Bronchial epithelial cell (primary cell): Measurements from ENCODE around the gene ABCC1. TPM values are rescaled to one million over a fixed set of nuclear protein-coding genes. Genes with fewer than 3 reads are reported as not detected.
"Not testable (repeated sequence)": the region's sequence is repeated elsewhere in the genome, so short reads cannot be mapped to it uniquely, and the experiment has no call there.

Experiments
- DNase-seq: peaks from one replicate; pipeline ENCODE4 v3.0.0-alpha.2; 2010; ENCODE audit warnings: low read depth
- FAIRE-seq: peaks from 2 replicates; lab custom pipeline; 2011; peaks lifted over from hg19 to GRCh38; lab: Jason Lieb, UNC
- H3K27me3 ChIP-seq: 2 replicates; pipeline ENCODE4 v1.5.1; 2011; ENCODE audit warnings: low read length; ENCODE audit not compliant: control insufficient read depth, insufficient read depth
- H3K36me3 ChIP-seq: 2 replicates; pipeline ENCODE4 v1.5.1; 2011; ENCODE audit warnings: low read length; ENCODE audit not compliant: control insufficient read depth, insufficient read depth
- H3K4me3 ChIP-seq: 2 replicates; pipeline ENCODE4 v1.5.1; 2011; ENCODE audit warnings: mild to moderate bottlenecking, low read depth, low read length, control low read depth
- CTCF ChIP-seq: IDR thresholded peaks from 2 replicates; pipeline ENCODE4 v1.5.1; 2011; ENCODE audit warnings: mild to moderate bottlenecking, moderate library complexity, low read length, control low read depth, inconsistent platforms; ENCODE audit not compliant: insufficient read depth, severe bottlenecking
- total RNA-seq: library from RNA; depleted of rRNA; stranded (reverse); fragments of >200 nt; gene quantifications from 2 replicates; pipeline ENCODE4 v1.2.1, GENCODE V29; 2014

Gene ABCC1
- total RNA-seq, 1 donor from 2014 or later: 31.3 TPM

DNA sequence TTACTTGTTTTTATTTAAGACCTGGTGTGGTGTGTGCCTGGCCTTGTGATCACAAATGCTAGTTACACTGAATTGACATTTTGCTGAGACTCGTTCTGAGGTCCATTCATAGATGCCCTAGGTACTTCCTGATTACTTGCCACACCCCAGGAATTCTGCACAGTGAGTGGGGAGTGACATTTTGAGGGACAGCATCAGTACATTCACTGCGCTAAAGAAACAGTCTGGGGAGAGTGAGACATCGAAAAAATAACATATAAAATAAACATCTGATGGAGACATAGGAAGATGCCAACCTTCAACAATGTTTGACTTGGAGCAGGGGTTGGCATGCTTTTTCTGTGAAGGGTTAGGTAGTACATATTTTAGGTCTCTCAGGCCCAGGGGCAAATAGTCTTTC, 30.4 kb downstream of the ABCC1 start:
- Histone ChIP-seq H3K4me3 (no peak overlapping the region), H3K36me3 (peaks cover 2% of the 10 kb centered on the region), H3K27me3 (no peaks in the 10 kb centered on the region)
- no peak for TF ChIP-seq CTCF
- no peak for FAIRE-seq
- no peak for DNase-seq

GRCh38 chr16:15980329-15980728, 30.9 kb downstream of the ABCC1 start:
- H3K27me3 ChIP-seq: no peaks in the 10 kb centered on the region
- peaks cover 2% of the 10 kb centered on the region for H3K36me3 ChIP-seq
- TF ChIP-seq CTCF: no peak
- FAIRE-seq (no peak), DNase-seq (no peak)
- H3K4me3 ChIP-seq: no peak overlapping the region

GRCh38 chr16:15981382-15981781, 32.0 kb downstream of the ABCC1 start:
- FAIRE-seq (no peak), DNase-seq (no peak)
- no peak for TF ChIP-seq CTCF
- H3K36me3 ChIP-seq: peaks cover 2% of the 10 kb centered on the region
- no peaks in the 10 kb centered on the region for H3K27me3 ChIP-seq
- H3K4me3 ChIP-seq: no peak overlapping the region

DNA sequence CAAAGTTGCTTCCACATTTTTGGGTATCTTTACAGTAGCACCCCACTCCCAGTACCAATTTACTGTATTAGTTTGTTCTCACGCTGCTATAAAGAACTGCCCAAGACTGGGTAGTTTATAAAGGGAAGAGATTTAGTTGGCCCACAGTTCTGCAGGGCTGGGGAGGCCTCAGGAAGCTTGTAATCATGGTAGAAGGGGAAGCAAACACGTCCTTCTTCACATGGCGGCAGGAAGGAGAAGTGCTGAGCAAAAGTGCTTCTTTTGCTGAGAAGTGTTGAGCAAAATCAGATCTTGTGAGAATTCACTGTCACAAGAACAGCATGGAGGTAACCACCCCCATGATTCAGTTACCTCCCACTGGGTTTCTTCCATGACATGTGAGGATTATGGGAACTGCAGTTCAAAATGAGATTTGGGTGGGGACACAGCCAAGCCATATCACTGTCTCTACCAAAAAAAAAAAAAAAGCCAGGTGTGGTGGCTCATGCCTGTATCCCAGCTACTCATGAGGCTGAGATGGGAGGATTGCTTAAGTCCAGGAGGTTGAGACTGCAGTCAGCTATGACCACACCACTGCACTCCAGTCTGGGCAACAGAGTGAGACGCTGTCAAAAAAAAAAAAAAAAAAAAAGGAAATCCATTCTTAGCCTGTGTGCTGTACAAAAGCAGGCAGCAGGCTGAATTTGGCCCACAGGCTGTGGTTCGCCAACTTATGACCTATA, 32.9 kb downstream of the ABCC1 start:
- H3K36me3 ChIP-seq, DNase-seq, H3K27me3 ChIP-seq, FAIRE-seq, H3K4me3 ChIP-seq: not testable (repeated sequence)

DNA sequence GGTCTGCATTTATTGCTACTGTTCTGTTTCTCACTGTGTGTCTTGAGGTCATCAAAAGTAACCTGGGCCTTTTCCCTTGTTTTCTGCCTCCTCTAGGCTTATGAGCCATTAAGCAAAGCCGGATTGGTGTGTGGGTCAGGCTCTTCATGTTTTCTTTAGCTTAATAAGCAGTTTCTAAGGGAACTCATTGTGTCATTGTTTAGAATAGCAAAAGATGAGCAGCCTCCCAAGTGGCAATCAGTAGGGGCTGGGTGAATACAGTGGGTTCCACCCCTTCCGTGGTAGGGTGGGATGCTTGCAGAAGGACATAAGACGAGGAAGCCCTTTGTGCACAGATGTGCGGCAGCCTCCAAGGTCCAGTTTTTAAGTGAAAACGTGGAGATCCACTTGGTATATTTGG, 34.5 kb downstream of the ABCC1 start:
- FAIRE-seq: no peak

GRCh38 chr16:15985144-15985543, 35.7 kb downstream of the ABCC1 start:
- FAIRE-seq: no peak
- Histone ChIP-seq H3K27me3 (no peaks in the 10 kb centered on the region), H3K4me3 (no peak overlapping the region), H3K36me3 (peaks cover 2% of the 10 kb centered on the region)
- no peak for TF ChIP-seq CTCF
- no peak for DNase-seq

More for the DNA sequence above, 34.5 kb downstream of the ABCC1 start:
- no peak for TF ChIP-seq CTCF
- Histone ChIP-seq H3K4me3 (no peak overlapping the region), H3K27me3 (no peaks in the 10 kb centered on the region), H3K36me3 (peaks cover 2% of the 10 kb centered on the region)
- DNase-seq: no peak
